T-helper 2 cell treated with Interferon-gamma antibody and Interleukin-4, amounts not matched to agents 100 ng/mL and 5 ng/mL, for 36 hours (primary cell): Measurements from ENCODE around the gene GTPBP4. TPM values are rescaled to one million over a fixed set of nuclear protein-coding genes. Genes with fewer than 3 reads are reported as not detected.

ENCODE experiments used
- intact Hi-C: fragments of 100-400 bp; cut with micrococcal nuclease; formaldehyde crosslinking; loops from one replicate; pipeline ENCODE4 v1.15.1; 2023
- total RNA-seq: library from RNA; stranded (reverse); gene quantifications from 2 replicates; pipeline ENCODE4 v1.2.3, GENCODE V29; 2022

GTPBP4 gene
- 70.4 and 75.6 TPM in 2 replicates for total RNA-seq

DNA sequence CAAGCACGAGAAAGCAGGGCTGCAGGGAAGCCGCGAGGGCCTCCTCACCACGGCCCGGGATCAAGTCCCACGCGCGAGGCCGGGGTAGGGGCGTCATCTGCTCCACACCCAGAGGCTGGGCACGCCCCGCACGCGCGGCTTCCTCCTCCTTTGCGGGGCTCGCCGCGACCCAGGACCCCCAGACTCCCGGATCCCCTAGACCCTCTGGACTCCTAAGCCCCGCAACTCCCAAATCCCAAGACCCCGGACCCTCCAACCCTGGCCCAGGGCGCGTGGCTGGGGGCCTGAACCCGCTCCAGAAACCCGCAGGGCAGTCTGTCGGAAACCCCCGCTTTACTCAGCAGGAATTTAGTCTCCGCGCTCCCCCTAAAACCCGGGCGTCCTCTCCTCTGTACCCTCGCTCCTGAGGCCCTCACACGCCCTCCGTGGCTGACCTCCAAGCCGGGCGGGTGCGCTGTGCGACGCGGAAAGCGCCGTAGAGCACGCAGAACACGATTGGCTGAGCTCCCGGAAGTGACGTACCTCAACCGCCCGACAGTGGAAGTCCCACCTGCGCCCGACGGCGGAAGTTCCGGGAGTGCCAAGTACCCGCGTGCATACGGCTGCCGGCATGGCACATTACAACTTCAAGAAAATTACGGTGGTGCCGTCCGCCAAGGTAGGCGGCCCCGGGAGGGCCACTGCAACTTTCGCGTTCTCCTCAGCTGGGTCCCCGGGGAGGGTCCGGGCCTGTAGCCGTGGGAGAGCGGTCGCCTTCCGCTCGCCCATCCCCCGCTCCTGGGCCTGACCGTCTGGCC is at the start of gene GTPBP4:
GTPBP4 (plus strand) TSS at position 565 of the 797 bp plus-strand sequence; CDS start at position 611, 46 bp downstream.
- intact Hi-C loops: loop anchor here (1.0 to 5.0 kb wide), 4 partner anchors 57 to 851 kb away; partner anchors contain the start of genes IDI1, LARP4B, WDR37 and ZMYND11

DNA sequence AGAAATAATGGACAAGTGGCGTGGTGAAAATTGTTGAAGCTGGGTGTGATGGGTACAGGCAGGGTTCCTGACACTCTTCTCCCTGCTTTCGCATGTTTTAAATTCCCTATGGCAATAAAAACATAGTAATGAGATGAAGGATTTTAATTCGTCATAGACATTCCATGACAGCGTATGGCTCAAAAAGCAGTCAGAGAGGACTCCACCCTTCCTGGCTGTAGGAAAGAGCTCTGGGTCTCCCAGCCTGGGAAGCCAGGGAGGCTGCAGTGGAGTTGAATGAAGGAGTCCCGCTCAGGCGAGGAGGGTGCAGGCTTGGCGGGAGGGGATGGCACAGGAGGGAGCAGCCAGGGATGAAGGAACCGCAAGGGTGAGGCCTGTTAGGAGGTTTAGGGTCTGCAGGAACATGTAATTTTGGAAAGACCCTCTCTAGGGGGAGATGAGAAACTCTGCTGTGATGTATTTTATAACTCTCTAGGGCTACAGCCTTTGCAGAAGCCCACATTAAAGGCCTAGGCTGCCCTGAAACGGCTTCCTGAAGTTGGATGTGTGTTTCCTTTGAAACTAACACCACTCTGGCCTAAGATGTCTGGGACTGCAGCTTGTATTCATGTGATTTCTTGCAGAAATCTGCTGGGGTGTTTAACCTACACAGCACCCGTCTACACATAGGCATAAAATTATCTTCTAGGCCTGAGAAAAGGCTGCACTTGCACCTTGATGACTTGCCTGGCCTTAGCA is 49.1 kb upstream of the GTPBP4 start:
- intact Hi-C loops: no loop called here

GRCh38 chr10:943334-944033 is 44.8 kb upstream of the GTPBP4 start:
- intact Hi-C loops: no loop called here

- intact Hi-C loops: no loop called here
Measured at GRCh38 chr10:944034-944831, 44.0 kb upstream of the GTPBP4 start.

GRCh38 chr10:945778-946177 is 42.5 kb upstream of the GTPBP4 start:
- intact Hi-C loops: no loop called here

DNA sequence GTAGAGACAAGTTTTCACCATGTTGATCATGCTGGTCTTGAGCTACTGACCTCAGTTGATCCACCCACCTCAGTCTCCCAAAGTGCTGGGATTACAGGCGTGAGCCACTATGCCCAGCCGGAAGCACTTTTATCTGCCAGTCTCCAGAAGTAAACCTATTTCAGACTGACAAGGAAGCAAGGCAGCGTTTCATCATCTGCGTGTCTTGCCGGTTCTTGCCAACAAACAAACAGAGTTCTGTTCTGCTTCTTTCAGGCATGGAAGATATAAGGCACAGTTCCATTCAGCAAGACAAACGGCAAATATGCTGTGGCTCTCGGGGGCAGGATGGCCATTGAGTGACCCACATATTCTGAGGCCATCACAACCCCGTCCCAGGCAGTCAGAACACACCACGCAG is 41.2 kb upstream of the GTPBP4 start:
- intact Hi-C loops: no loop called here

GRCh38 chr10:947881-948280 is 40.4 kb upstream of the GTPBP4 start:
- intact Hi-C loops: no loop called here

- intact Hi-C loops: no loop called here
Measured at GRCh38 chr10:948347-948746, 39.9 kb upstream of the GTPBP4 start.

- intact Hi-C loops: no loop called here
Measured at GRCh38 chr10:949446-949845, 38.8 kb upstream of the GTPBP4 start.

DNA sequence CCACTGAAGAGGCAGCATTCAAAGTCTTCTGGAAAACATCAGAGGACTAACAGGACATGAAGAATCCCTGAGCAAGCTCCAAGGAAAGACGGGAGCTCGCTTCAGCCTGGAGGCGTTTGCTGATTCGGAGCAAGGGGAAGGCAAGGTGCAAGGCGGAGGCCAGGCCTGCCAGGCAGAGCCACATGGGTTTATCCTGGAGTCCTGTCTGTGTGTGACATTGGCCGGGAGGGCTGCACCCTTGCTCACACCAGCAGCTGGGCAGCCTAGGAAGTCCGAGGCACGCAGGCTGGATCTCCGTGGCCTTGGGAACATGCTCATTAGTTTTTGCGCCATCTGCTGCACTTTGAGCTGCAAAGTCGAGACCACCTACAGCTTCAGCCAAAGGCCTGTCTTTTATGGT is 34.4 kb upstream of the GTPBP4 start:
- intact Hi-C loops: no loop called here

- intact Hi-C loops: no loop called here
Measured at GRCh38 chr10:954396-954795, 33.8 kb upstream of the GTPBP4 start.

- intact Hi-C loops: no loop called here
Measured at GRCh38 chr10:955127-955819, 33.0 kb upstream of the GTPBP4 start.

DNA sequence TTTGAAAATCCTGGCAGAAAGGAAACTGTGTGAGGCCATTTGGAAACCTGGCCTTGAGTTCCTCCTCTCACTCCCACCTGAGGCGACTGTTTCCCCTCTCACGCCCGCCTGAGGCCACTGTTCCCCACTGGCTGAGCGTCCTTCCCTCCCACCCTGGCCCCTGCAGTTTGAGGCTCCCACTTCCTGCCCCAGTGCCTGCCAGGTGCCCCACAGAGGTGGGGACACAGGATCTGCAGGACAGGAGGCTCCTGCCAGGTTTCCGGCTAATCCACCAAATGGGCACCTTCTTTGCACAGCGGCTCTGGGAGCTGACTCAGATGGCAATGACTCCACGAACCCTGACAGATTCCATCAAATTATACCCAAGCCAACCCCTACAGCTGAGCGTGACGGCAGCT is 32.4 kb upstream of the GTPBP4 start:
- intact Hi-C loops: no loop called here

DNA sequence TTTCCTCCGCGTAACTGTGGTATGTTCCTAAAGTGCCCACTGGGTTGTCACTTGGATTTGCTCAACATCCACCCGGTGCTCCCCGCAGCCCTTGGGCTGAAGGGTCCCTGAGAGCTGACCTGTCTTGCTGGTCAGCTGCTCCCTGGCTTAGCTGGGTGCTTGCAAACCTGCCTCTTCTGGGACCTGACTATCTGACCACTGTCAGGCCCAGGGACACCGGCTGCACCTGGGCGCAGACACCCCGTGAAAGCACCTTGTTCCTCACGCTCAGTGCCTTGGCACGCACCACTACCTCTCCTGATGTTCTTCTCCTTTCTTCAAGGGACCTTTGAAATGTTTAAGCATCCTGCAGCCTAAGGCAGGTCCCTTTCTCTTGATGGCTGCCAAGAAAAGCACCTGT is 30.1 kb upstream of the GTPBP4 start:
- intact Hi-C loops: no loop called here

DNA sequence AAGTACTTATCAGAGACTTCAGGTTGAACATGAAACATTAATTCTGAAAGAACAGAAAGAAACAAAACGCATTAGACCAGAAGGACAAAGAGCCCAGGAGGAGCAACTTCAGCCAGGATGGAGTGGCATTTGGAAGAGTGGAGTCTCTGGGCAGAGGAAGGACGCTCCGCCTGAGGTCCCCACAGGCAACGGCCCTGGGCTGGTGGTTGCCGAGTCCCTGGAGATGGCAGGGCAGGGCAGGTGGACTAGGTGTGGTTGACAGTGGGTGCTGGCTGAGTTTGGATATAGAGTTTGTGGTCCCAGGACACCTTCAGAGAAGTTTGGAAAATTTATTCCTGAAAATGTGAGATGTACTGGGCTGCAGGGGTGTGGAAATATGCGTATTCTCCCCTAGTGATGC is 29.4 kb upstream of the GTPBP4 start:
- intact Hi-C loops: no loop called here

DNA sequence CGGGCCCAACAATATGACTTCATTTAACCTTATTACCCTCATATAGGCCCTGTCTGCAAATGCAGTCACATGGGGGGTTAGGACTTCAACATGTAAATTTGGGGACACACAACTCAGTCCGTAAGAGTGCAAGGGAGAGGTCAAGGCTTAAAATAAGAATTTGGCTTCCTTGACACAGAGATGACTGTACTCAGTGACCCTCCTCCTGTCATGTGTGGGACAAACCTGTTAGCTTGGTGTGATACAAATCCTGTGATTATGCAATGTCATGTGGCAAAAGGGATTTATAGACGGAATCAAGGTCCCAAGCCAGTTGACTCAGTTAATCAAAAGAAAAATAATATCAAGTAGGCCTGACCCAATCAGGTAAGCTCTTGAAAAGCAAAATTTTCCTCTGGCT is 25.9 kb upstream of the GTPBP4 start:
- intact Hi-C loops: no loop called here

DNA sequence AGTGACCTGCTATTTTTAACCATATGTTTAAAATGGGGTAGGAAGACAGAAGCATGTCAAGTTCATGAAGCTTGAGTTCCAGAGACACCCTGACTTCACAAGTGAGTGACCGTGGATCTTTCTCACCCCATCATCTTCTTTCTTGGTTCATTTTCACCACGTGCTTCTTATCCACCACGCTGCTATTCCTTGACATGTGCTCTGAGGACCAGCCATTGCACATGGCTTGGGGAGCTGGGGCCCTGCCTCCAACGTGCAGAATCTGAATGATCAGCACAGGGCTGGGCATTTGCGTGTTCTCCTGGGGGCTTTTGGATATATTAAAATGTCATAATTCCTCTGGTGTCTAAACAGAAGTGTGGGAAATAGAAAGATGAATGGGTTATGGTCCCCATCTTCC is 25.0 kb upstream of the GTPBP4 start:
- intact Hi-C loops: no loop called here

DNA sequence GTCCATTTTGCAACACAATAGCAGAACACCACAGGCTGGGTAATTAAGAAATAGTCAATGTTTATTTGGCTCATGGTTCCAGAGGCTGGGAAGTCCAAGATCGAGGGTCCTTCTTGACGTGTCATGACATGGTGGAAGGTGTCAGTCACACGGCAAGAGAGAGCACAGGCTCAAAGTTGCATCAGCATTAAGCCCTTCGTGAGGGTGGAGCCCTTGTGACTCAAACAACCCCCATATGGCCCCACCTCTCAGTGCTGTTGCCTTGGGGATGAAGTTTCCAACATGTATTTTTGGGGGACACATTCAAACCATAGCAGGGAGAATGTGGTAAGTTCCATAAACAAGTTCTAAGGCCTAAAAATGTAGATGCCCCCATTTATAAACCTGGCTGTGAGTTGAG is 24.6 kb upstream of the GTPBP4 start:
- intact Hi-C loops: no loop called here

- intact Hi-C loops: no loop called here
Measured at GRCh38 chr10:964321-964987, 23.8 kb upstream of the GTPBP4 start.

GRCh38 chr10:964988-965417 is 23.2 kb upstream of the GTPBP4 start:
- intact Hi-C loops: no loop called here
